ENCODE results near the gene CD40LG. TPM values are rescaled to one million over a fixed set of nuclear protein-coding genes. Genes with fewer than 3 reads are reported as not detected.

CD40LG gene
- total RNA-seq, 2 experiments from 2014 or later, result 2.3 to 2.6 TPM

- peaks cover 28% of the 10 kb centered on the region for H3K4me1 Mint-ChIP-seq
- H3K9me3 Mint-ChIP-seq, result no peaks in the 10 kb centered on the region
- no peak overlapping the region for H3K4me3 Mint-ChIP-seq
- H3K27ac Mint-ChIP-seq, result no peak overlapping the region
- no peak for DNase-seq
- no peaks in the 10 kb centered on the region for H3K27me3 Mint-ChIP-seq
- peaks cover 21% of the 10 kb centered on the region for H3K36me3 Mint-ChIP-seq
Measured at GRCh38 chrX:136708348-136708747, 60.4 kb downstream of the CD40LG start.

Other genes starting within 250 kb of the CD40LG start
- gene BRS3, start 160.2 kb upstream of the CD40LG start, total RNA-seq, result not detected
- 10 to 100 TPM; 38.8 to 40.4 TPM for gene HTATSF1, start 150.6 kb upstream of the CD40LG start, total RNA-seq
- not detected for gene VGLL1, start 115.9 kb upstream of the CD40LG start, total RNA-seq
- gene ARHGEF6, start 132.8 kb downstream of the CD40LG start, total RNA-seq, result 10 to 100 TPM; 34.4 to 34.5 TPM
- gene RBMX, start 232.6 kb downstream of the CD40LG start, total RNA-seq, result 100 to 1,000 TPM; 382 to 393 TPM

All from activated naive CD8-positive, alpha-beta T cell treated with anti-CD3 and anti-CD28 coated beads for 36 hours (primary cell).